Ureter (tissue), 1 donor: ENCODE measurements around the gene HBS1L. TPM values are rescaled to one million over a fixed set of nuclear protein-coding genes. Genes with fewer than 3 reads are reported as not detected.

Experiments used
- DNase-seq: peaks from one replicate; pipeline ENCODE4 v3.0.0-alpha.2; 2020; ENCODE audit warnings: low spot score
- total RNA-seq: library from RNA; stranded (reverse); gene quantifications from one replicate; pipeline ENCODE4 v1.2.4, GENCODE V29; 2023
- donor health status: DM: yes; HTN: yes; CAD: no.

The HBS1L gene
- total RNA-seq, 1 donor from 2014 or later: 61.2 TPM

DNA sequence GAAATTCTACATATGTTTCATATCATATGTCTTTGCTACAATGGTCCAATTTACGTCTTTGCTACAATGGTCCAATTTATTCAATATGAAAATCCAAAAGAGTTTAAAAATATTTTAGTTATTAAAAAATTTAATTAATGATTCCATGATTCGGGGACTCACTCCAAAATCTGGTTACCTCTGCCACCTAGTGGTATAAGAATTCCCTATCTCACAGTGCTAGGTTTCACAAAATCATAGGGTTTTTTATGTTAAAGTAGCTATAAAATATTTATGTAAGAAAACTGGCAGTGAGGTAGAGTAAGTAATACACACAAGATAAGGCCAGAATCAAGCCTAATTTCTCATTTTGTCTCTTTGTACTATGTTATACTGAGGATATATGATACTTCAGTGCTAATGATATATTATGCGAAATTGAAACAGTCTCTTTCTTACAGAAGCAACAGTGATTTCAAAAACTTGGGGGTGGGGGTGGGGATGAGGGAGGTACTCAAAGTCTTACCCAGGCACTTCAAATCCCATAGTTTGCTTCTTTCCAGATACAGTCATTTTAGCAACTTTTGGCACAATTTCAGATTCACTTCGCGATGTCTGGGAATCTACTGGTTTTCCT is 52.3 kb downstream of the HBS1L start:
- no peak for DNase-seq

DNA sequence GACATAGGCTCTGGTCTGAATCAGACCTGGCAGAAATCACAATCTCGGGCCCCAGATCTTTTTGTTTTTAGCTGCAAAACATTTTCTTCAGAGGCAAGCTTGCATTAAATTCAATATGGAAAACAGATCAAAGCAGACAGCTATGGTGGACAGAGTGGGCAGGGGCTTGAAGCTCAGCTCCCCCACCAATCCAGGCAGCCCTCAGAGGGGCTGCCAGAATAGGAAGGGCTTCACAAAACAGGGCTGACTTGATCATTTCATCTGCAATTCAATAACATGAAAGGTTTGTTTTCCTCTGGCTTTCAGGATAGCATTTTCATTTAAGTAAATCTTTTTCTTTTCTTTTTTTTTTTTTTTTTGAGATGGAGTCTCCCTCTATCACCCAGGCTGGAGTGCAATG is 55.5 kb downstream of the HBS1L start:
- no peak for DNase-seq

- no peak for DNase-seq
These were observed 57.3 kb downstream of the HBS1L start for GRCh38 chr6:134997133-134997995.

DNA sequence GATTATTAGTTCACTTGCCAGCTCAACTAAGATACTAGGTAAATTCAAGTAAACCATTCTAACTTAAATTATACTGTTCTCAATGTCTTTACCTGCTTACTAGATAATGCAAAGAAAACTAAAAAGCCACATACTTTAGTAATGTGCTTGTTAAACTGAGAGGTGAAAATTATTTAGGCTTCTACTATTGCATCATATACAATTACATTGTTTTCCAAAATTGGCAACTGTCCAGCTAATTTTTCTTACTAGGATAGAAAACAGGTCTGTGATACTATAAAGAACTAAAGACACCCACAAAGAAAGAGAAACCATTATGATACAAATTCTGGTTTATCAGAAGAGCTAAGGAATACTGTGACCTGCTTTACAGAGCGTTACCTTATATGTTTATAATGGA is 59.1 kb downstream of the HBS1L start:
- DNase-seq: no peak

DNA sequence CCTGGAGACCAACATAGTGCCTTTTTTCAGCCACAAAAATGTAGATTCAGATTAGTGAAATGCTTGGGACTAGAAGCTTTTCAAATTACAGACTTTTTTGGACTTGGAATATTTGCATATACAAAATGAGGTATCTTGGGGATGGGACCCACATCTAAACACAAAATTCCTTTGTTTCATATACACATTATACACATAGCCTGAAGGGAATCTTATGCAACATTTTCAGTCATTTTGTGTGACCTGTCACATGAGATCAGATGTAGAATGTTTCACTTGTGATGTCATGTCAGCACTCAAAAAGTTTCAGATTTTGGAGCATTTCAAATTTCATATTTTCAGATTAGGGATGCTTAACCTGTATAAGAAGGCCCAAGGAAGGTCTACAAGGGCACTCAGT is 60.2 kb downstream of the HBS1L start:
- no peak for DNase-seq

DNA sequence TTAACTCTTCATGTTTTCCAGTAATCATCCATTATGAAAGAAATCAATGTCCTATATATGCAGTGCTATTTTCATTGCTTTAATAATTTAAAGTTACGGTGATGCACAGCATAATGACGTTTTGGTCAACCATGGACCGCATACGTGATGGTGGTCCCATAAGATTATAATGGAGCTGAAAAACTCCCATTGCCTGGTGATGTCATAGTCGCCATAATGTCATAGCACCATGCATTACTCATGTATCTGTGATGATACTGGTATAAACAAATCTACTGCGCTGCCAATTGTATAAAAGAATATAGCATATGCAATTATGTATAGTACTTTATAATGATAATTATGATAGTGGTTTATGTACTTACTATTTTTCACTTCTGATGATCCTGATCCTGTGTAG is 62.5 kb downstream of the HBS1L start:
- no peak for DNase-seq

DNA sequence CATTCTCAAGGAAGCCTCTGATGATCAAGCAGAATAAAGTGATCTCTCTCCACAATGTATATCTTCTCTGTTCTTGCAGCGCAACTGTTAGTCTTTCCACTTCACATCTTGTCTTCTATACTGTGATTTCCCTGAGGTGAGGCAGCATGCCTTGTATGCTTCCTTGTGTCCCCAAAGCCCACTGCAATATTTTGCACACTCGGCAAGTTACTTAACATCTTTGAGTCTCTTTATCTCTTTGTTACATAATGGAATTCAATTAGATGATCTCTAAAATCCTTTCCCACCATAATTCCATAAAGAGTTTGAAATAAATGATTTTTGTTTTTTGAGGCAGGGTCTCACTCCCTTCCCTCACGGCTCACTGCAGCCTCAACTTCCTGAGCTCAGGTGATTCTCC is 64.4 kb downstream of the HBS1L start:
- no peak for DNase-seq

GRCh38 chr6:134984821-134985220 is 69.8 kb downstream of the HBS1L start:
- DNase-seq: no peak

GRCh38 chr6:134983823-134984222 is 70.8 kb downstream of the HBS1L start:
- DNase-seq: no peak

DNA sequence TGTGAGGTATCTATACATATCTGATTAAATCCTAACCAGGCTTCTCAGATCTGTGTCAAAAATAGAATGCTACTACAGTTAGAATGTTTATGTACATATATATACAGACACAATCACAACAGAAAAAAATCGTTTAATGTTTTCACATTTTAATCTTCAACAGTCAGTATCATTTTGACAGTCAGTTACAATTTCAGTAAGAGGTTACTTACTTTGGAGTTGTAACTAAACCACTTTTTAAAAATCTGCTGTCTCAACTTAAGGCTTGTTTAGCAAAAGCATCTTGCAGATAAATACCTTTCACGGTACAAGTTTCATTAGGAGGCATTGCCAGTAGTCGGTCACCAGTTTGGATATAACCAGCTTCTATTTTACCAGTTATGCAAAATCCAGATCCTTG is 72.5 kb downstream of the HBS1L start:
- no peak for DNase-seq

DNA sequence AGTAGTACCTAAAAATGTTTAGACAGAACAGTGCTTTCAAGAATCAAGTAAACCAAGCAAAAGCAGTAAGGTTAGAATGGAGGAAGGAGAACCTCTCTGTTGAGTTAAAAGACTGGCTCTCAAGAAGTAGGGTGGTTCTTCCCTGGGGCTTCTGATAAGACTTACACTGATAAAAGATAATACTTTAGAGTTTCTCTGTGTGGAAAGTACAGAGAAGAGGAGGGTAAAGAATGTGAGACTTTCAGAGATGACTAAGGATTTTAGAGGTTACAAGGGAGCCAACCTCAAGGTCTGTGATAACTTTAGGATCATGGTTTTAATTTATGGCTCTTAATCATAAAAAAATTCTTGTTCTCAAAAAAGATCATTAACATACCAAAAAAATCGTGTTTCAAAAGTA is 73.8 kb downstream of the HBS1L start:
- DNase-seq: no peak

DNA sequence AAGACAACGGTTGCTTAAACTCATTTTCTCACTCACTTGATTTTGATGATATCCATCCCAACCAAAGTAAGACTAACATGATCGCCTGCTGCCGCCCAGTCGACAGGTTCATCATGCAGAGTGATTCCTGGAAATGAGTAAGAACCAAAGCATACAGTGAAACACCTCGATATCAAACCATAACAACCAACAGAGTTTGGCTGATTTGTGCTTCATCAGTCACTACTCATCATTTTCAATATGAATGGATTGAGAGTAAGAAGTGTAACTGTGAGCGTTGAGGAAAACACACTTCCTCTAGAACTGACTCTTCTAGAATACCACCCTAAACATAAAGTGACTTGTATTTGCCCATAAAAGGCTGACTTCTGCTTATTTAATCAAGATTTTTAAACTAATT is 75.5 kb downstream of the HBS1L start:
- DNase-seq: no peak

DNA sequence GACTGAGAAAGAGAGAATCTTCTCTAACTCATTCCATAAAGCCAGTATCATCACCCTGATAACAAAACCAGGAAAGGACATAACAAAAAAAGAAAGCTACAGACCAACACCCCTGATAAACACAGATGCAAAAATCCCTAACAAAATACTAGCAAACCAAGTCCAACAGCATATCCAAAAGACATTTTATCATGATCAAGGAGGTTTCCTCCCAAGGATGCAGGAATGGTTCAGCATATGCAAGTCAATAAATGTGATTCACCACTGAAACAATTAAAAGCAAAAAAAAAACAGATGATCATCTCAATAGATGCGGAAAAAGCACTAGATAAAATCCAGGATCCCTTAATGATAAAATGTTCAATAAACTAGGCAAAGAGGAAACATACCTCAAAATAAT is 80.3 kb downstream of the HBS1L start:
- no peak for DNase-seq

DNA sequence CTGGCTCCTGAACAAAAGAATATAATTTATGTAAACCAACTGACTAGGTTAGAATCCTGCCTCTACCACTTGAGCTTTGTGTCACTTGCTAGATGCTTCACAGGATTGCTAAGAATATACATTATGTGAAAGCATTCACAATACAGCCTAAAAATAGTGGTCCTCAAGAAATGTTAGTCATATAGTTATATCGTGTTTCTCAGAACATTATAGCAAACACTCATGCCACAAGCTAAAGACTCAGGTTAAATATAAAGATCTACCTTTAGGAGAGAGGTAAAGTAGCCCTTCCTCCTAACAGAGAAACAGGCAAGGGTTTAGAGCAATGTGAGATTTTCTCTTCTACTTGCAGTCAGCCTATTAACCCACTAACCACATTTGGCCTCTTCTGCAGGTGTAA is 86.9 kb downstream of the HBS1L start:
- no peak for DNase-seq

DNA sequence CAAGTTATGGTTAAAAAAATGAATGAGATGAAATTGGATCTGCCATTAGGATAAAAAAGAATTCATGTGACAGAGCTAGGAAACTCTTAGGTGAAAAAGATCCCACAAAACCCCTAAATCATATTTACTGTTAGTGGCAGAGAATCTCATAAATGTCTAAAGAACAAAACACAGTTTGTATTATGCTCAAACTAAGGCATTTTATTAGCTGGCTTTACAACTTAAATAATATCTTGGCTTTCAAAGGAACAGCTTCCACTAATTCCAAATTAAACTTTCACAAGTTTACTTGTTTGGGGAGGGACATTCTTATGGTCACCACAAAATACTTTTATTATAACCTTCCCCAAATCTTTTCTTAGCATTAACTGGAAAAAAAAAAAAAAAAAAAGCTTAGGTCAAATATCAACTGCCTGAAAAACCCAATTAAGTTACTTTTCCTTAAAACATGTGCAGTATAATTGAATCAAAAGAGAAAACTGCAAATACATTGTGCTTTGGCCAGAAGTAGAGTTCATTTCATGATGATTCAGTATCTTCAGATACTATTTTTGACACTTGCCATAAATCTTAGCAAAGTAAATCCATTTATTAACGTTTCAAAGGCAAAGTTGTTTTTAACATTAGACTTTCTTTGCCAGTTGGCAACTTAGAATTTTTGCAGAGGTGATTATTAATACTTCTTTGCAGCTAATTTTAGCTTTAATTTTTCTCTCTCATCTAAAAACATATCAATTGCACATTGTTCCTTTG is 90.0 kb downstream of the HBS1L start:
- DNase-seq: no peak

GRCh38 chr6:134962421-134962820 is 92.2 kb downstream of the HBS1L start:
- DNase-seq: no peak

DNA sequence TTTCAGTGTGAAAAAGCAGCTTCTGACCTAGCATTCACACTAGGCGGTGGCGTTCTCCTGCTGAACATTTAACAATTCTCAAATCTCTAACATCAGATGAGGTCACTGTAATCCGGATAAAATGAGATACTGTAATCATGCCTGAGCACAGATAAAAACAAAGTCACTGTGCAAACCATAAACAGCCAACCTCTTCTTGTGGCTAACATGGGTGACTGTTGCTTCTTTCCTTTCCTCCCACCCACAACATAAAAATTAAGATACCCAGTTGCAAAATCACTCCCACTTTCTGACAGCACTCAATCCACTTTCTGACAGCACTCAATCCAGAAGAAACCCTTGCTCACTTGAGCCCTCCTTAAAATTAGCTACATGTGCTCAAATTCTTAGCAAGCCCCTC is 93.3 kb downstream of the HBS1L start:
- DNase-seq: no peak

DNA sequence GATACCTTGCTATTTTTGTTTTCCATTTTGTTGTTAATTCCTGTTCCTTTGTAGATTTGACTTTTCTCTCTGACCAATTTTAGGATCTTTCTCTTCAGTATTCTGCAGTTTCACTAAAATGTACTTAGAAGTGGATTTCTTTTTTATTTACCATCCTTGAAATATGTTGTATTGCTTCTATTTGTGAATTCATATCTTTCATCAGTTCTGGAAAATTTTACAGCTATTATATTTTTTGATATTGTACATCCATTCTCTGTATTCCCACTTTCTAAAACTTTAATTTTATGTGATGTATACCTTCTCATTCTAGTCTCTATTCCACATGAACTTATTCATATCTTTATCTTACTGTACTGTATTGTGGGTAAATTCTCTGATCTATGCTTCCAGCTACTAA is 95.0 kb downstream of the HBS1L start:
- DNase-seq: no peak

GRCh38 chr6:134956676-134957075 is 97.9 kb downstream of the HBS1L start:
- DNase-seq: no peak

DNA sequence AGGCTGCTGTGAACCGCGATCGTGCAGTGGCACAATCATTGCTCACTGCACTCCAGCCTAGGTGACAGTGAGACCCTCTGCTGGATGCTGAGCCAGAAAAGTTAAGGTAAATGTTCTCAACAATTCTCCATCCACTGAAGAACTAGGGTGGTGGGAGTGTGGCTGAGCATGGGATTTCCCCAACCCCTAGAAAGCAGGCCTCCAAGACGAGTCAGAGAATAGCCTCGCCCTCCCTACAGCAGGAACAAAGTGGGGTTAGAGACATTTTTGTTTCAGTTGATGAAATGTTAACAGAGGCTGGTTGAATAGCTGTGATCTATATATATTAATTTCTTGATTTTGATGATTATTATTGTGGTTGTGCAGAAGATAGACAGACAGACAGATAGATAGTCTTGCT is 98.6 kb downstream of the HBS1L start:
- DNase-seq: no peak

GRCh38 chr6:134954272-134955000 is 100.2 kb downstream of the HBS1L start:
- DNase-seq: no peak
